Measurements from ENCODE around the gene SF3B3.

GRCh38 chr16:70481929-70482536 is 41.6 kb upstream of the SF3B3 start:
- TF ChIP-seq, protein P1, sequence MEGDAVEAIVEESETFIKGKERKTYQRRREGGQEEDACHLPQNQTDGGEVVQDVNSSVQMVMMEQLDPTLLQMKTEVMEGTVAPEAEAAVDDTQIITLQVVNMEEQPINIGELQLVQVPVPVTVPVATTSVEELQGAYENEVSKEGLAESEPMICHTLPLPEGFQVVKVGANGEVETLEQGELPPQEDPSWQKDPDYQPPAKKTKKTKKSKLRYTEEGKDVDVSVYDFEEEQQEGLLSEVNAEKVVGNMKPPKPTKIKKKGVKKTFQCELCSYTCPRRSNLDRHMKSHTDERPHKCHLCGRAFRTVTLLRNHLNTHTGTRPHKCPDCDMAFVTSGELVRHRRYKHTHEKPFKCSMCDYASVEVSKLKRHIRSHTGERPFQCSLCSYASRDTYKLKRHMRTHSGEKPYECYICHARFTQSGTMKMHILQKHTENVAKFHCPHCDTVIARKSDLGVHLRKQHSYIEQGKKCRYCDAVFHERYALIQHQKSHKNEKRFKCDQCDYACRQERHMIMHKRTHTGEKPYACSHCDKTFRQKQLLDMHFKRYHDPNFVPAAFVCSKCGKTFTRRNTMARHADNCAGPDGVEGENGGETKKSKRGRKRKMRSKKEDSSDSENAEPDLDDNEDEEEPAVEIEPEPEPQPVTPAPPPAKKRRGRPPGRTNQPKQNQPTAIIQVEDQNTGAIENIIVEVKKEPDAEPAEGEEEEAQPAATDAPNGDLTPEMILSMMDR (IDR thresholded peaks at IDR 0.05), result no peak
- no peak for TF ChIP-seq EZH2 (IDR thresholded peaks at IDR 0.05; ENCODE audit: borderline replicate concordance, insufficient read depth, low read depth, low read length, poor library complexity, severe bottlenecking)
